Measurements from ENCODE around the gene FOXC1.

GRCh38 chr6:1598433-1598832 lies 11.3 kb upstream of the FOXC1 start:
- TF ChIP-seq GABPA (IDR thresholded peaks at IDR 0.05; ENCODE audit: low read depth): no peak
- TF ChIP-seq CTCF (IDR thresholded peaks at IDR 0.05; ENCODE audit: insufficient read depth, low read length): no peak
- TF ChIP-seq SPI1 (IDR thresholded peaks at IDR 0.05; ENCODE audit: borderline replicate concordance, low read depth): no peak
- TF ChIP-seq POLR2AphosphoS5 (IDR thresholded peaks at IDR 0.05; ENCODE audit: low read depth): no peak
- TF ChIP-seq REST (IDR thresholded peaks at IDR 0.05; ENCODE audit: insufficient replicate concordance, low read depth): no peak
